Putamen (tissue), 1 donor: ENCODE measurements around the gene MYO15A.
A peak's percentile ranks its signal among the peaks of the same experiment; 100 is the strongest.

Experiments
- DNase-seq: peaks from one replicate; pipeline ENCODE4 v3.0.0-alpha.2; 2016; ENCODE audit warnings: low spot score

Gene MYO15A

DNA sequence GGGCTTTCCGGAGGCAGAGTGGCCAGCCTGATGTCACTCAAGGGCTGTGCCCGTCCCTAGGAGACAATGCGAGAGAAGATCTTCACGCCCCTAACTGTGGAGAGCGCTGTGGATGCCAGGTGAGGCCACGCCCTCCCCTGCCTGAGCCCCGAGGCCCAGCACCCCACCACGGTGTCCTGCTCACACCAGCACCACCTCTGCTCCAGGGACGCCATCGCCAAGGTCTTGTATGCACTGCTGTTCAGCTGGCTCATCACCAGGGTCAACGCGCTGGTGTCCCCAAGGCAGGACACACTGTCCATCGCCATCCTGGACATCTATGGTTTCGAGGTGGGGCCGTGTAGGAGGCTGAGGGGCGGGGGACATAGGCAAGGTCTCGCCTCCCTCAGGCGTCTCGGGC, 27.8 kb downstream of the MYO15A start:
- DNase-seq: no peak

DNA sequence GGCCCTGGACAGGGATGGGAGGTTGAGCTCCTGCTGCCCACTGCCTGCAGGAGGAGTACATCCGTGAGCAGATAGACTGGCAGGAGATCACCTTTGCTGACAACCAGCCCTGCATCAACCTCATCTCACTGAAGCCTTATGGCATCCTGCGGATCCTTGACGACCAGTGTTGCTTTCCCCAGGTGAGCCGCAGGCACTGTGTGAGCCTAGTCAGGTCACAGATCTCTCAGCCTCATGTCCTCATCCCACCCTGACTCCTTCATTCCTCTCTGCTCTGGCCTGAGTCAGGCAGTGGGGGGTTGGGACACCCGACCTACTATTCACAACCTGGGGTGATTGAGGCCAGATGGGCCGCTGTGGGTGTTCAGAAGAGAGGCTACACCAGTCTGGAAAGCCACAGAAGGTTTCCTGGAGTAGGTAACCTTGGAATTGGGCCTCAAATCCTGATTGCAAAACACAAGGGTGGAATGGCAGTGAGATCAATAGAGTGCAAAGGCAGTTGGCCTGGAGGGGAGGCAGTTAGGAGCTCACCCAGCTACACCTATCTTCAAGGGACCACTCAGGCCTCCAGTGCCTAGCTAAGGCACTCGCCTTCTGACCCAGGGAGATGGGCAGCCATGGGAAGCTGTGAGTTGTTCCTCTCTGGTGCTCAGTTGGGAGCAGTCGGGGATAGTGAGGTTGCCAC, 29.7 kb downstream of the MYO15A start:
- DNase-seq: no peak

DNA sequence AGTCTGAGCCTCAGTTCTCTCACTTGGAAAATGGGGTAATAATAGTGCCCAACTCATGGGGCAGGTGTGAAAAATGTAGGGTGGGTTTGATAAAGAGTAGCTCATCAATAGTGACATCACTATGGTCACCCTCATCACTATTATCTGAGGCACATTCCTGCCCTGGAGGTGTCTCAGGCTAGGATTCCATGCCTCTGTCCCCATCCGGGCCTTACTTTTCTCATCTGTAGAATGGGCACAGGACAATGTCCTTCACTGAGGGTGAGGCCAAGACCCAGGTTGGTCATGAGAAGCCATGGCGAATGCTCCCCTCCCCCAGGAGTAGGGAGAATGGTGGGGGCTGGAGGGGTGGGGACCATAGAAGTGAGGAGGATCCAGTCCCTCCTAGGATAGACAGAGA, 30.5 kb downstream of the MYO15A start:
- no peak for DNase-seq

DNA sequence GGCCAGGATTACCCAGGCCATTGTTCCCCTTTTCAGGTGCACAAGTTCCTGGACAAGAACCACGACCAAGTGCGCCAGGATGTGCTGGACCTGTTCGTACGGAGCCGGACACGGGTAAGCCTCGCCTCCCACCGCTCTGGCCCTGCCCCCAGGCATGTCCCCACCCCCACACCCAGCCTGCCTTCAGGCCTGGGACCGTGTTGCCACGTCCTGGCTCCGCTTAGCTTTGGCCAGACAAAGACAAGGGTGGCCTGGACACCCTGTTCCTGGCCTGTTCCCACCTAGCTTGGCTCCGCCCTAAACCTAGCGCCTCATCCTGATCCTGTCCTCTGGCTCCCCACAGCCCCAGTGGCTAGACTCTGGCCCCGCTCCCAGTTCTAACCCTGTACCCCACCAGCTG, 30.9 kb downstream of the MYO15A start:
- no peak for DNase-seq

DNA sequence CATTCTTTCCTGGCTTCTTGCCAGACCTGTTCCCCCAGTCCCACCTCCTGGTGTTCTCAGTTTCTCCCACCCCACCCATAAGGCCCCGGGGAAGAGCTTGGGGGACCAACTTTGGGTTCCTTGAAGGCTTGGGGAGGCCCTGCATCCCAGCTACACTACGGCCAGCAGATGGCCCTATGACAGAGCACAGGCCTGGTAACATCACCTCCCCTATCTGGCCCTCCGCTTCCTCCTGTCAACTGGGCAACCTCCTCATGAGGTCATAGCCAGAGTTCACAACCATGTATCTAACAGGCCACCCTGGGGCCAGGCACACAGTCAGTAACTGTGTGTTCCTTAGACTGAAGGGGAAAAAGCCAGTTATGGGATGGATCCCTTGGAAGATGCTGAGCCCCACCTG, 31.4 kb downstream of the MYO15A start:
- no peak for DNase-seq

DNA sequence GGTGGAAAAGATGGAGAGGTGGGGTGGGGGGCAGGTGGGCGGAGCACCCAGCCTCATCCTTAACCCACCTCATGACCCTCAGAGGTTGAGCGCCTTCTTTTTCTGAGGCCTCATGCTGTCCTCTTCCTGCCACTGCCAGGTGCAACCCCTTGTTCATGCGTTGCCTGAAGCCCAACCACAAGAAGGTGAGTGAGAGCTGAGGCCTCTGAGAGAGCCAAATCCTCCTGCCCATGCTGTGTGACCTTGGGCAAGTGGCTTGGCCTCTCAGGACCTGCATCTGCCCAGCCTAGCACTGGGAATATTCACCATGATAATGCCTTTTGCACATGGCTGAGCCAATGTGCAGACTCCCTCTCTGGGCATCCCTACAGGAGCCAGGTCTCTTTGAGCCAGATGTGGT, 32.1 kb downstream of the MYO15A start:
- DNase-seq: no peak

DNA sequence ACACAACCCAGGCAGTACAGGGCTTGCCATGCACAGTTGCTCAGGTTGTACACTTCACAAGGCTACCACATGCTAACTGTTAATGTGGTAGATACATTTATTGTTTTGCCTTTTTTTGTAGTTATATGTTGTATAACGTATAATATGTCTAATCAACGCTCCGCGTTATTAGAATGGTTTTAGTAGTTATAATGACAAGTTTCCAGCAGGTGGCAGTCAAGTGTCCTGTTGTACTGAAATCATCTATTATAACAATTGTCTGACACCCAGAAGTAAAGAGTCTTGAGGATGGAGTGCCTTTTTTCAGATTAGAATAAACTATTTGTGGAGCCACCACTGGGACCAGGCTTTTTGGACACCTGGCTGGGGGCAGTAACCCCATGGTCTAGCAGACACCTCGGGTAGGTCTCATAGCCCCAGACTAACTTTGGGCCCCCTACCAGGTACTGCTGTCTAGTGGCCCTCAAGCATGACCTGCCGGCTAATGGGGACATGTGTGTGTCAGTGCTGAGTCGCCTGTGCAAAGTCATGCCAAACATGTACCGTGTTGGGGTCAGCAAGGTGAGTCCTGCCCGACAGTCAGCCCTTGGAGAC, 32.8 kb downstream of the MYO15A start:
- DNase-seq: peak; percentile 55

DNA sequence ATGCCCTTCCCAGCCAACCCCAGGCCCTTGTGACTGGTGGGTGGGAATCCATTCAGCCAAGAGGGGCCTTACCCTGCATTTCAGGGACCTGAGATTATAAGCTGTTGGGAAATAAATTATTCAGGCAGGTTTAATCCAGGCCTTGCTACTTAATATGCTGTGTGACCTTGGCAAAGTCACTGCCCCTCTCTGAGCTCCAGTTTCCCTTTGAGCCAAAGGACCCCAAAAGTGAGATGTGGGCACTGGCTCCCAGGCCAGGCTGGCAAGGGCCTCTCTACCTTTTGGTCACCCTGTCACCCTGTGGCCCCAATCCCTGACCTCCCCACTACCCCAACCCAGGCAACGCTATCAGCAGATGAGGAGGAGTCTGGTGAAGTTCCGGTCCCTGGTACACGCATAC, 33.9 kb downstream of the MYO15A start:
- no peak for DNase-seq

DNA sequence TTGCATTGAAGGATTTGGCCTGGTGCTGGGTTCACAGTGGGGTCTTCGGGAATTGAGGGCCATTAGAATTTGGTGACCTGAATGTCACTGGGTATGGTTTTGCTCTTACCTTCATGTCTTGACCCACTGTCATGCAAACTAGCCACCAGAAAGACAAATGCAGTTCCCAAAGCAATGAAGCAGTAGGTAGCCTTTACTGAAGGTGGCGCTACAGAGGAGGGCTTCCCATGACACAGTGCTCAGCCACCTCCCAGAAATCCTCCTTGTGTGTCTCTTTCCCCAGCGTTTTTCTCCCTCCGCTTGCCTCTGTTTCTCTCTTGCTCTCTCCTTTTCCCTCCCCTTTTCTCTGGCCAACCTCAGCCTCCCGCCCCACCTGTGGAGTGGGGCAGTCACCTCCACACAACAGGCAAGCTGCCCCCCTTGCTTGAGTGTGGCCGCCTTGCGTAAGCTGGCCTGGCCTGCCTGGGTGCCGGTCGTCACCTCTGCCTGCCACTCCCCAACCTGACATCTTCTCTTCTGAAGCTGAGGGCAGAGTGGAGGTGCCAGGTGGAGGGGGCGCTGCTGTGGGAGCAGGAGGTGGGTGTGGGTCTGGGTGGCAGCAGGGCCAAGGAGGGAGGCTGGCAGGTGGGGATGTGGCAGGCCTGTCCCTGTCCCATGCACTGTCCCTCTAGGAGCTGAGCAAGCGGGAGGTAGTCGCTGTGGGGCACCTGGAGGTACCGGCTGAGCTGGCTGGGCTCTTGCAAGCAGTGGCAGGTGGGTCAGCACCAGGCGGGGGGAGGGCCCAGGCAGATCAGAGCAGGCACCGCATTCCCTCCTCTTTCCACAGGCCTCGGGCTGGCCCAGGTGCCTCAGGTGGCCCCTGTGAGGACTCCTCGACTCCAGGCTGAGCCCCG, 34.7 kb downstream of the MYO15A start:
- no peak for DNase-seq

DNA sequence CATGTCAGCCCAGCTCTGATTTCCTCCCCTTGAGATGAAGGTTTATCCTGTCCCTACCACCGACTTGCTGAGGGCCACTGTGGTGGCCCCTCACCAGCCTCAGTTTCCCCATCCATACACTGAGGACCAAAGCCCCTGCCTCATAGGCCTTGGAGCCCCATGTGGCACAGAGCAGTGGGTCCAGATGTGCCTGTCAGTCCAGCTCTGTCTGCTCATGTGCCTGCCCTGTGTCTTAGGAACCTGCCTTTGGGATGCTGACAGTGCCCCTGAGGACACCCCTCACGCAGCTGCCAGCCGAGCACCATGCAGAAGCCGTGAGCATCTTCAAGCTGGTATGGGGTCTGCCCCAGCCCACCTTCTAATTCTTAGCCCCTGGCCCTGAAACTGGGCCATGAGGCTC, 35.7 kb downstream of the MYO15A start:
- DNase-seq: no peak

DNA sequence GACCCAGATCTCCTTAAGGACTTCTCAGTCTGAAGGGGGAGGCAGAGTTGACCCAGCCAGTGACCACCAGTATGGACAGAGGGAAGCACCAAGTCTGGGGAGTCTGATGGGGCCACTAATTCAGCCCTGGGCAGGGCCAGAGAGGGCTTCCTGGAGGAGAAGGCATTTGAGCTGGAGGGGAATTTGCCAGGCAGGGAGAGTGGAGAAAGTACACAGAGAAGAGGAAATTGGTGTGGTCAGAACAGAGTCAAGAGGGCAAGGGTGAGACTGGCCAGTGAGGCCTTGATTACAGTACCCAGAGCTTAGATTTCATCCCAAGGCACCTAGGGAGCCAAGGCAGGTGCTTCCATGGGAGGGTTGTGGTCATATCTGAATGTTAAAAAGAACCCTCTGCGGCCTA, 36.3 kb downstream of the MYO15A start:
- no peak for DNase-seq

DNA sequence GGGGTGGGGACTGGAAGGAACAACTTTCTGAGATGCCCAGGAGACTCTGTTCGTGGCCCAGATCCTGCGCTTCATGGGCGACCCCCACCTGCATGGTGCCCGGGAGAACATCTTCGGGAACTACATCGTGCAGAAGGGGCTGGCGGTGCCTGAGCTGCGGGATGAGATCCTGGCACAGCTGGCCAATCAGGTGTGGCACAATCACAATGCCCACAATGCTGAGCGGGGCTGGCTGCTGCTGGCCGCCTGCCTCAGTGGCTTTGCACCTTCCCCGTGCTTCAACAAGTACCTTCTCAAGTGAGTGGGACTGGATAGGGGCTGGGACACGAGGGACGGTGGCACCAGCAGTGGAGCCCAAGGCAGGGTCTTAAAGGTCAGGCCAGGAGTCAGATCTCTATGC, 37.3 kb downstream of the MYO15A start:
- DNase-seq: no peak

DNA sequence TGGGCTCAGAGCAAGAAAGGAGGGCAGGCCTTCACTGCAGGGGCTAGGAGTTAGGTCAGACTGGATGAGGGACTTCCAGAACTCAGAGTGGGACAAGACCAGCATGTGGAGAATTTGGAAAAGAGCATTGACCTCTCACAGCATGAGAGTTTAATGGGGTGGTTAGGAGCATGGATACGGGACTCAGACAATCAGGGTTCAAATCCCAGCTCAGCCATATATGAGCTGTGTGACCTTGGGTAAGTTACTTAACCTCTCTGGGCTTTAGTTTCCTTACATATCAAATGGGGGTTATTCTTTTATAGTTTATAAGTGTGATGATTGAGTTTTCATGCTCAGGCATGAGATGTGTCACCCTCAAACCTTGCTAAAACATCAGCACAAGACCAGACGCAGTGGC, 37.7 kb downstream of the MYO15A start:
- no peak for DNase-seq

DNA sequence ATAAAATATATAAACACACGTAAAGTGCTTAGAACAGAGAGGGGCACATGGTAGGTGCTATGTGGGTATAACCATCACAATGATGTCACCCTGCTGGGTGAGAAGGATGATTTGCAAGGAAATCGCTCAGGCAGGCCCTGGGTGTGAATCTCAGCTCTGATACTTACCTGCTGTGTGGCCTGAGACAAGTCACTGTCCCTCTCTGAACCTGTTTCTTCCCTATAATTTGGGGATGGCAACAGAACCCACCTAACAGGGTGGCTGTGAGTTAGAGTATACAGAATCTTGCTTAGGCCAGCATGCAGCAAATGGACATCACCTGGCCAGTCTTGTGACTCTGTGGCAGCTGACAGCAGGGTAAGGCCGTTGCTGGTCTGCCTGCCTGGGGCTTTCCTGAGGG, 38.4 kb downstream of the MYO15A start:
- DNase-seq: no peak

DNA sequence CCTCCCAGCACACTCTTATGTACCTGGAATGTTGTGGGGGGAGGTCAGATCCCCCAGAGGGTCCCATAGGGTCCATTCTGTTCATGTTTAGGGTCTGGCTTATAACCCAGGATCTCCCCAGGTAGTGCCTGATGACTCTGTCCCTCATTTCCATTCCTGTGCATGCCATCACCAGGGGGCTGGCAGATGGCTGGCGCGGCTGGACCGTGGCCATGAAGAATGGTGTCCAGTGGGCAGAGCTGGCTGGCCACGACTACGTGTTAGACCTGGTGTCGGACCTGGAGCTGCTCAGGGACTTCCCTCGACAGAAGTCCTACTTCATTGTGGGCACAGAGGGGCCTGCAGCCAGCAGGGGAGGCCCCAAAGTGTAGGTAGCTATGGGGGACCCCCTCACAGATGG, 40.0 kb downstream of the MYO15A start:
- no peak for DNase-seq

DNA sequence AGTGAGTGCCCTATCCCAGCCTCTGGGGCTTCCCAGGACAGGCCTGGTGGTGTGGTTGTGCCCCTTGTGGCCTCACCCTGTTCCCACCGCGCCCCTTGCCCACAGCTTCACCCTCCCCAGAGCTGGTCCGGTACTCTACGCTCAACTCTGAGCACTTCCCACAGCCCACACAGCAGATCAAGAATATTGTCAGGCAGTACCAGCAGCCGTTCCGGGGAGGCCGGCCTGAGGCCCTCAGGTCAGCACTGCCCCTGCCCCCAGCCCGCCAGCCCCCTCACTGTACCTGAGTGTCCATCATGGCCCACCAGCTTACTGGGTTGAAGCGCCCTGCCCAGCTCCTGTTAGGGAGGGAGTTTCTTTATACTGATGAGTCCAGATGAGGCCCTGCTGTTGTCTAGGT, 42.7 kb downstream of the MYO15A start:
- DNase-seq: no peak

DNA sequence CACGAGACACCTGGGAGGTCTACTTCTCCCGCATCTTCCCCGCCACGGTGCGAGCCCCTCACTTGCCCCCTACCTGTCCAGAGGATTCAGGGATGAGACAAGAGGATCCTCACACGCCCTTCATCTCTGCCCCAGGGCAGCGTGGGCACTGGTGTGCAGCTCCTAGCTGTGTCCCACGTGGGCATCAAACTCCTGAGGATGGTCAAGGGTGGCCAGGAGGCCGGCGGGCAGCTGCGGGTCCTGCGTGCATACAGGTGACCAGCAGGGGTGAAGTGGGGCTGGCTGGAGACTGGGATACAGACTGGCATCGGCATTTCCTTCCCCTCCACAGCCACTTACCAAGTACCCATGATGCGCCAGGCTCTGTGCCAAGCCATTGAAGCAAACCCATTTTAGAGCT, 46.6 kb downstream of the MYO15A start:
- DNase-seq: no peak

DNA sequence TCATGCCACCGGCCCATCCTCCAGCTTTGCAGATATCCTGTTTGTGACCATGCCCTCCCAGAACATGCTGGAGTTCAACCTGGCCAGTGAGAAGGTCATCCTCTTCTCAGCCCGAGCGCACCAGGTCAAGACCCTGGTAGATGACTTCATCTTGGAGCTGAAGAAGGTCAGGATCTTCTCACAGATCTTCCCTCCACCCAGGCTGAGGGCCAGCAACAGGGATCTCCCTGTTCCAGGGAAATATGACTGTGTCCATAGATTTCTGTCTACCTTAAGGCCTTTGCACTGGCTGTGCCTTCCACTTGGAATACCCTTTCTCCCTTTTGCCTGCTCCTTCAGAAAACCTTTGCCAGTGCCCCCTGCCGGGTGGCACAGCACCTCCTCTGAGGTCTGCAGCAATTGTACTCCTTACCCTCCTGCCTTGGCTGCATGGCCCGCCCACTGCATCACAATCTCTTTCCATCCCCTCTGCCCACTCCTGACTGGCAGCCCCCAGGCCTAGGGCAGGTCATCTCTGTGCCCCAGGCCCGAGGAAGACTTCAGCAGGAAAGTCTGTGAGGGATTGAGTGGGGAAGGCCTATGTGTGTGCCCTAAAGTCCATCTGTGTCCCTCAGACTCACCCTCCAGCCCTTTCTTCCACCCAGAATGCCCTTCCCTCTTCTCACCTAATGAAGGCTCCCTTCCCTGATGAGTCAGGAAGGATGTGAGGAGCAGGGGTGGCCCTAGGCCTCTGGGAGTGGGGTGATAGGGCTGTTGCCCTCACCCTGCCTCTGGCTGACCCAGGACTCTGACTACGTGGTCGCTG, 47.8 kb downstream of the MYO15A start:
- DNase-seq: no peak

DNA sequence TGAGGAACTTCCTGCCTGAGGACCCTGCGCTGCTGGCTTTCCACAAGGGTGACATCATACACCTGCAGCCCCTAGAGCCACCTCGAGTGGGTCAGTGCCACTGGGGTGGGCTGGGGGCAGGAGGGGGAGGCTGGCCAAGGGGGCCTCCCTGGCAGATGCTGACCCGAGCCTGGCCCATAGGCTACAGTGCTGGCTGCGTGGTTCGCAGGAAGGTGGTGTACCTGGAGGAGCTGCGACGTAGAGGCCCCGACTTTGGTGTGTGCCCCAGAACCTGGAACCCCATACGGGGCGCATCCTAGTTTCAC, 48.4 kb downstream of the MYO15A start:
- no peak for DNase-seq

DNA sequence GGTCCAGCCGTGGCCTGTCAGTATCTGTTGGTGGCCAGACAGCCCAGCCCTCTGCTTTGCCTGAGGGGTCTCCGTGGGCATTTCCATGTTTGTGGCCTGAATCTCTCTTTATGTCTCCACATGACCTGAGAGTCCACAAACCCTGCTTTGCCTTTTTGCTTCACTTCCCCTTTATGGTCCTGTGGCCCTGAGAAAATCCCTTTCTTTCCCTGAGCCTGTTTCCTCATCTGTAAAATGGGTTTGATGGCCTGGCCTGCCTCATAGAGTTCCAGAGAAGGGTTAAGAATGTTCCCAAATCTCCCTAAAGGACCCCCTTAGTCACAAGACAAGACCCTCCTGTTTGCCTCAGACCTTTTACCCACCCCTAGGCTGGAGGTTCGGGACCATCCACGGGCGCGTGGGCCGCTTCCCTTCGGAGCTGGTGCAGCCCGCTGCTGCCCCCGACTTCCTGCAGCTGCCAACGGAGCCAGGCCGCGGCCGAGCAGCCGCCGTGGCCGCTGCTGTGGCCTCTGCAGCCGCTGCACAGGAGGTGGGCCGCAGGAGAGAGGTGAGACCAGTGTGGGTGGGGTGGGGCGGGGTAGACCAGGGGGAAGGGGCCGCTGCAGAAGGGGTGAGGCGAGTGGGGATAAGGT, 48.9 kb downstream of the MYO15A start:
- DNase-seq: no peak

DNA sequence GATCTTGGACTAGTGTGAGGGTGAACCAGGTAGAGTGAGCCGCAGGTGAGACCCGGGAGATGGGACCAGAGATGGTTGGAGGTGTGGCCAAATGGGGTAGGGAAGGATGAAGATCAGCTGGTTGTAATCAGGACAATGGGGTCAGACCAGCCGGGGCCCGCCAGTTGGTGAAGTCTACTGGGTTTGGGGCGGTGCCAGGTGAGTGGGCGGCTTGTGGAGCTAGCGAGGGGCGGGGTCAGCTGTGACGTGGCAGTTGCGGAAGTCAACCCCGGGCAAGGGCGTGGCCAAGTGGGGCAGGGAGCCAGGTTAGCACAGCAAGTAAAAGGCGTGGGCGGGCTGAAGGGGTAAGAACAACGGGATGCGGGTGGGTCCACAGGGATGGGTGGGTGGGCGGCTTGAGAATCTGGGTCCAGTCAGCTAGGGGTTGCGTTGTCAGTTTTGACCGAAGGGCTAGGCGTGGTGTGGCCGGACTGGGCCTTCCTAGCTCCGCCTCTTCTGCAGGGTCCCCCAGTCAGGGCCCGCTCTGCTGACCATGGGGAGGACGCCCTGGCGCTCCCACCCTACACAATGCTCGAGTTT, 49.6 kb downstream of the MYO15A start:
- peak; percentile 28 for DNase-seq
